Measurements from ENCODE around the gene L3MBTL4. TPM values are rescaled to one million over a fixed set of nuclear protein-coding genes. Genes with fewer than 3 reads are reported as not detected.

The L3MBTL4 gene
- total and polyA plus RNA-seq, 4 donors = 2.3 to 15.0 (median 5.0) TPM

- Histone ChIP-seq H3K36me3 (ENCODE audit: control insufficient read depth in 4 of 4, insufficient read depth in 3 of 4, low read depth in 1 of 4, low read length in 3 of 4) (peaks cover 0 to 10% (median 5%) of the 10 kb centered on the region in 4 donors), H3K27ac (ENCODE audit: low read depth in 1 of 2, low read length in 2 of 2) (no peak overlapping the region), H3K27me3 (ENCODE audit: control insufficient read depth in 4 of 4, insufficient read depth in 4 of 4, low read length in 3 of 4) (no peaks in the 10 kb centered on the region), H3K9ac (ENCODE audit: low read depth in 1 of 2, low read length in 2 of 2) (no peak overlapping the region), H3K9me3 (ENCODE audit: control insufficient read depth in 4 of 4, low read length in 3 of 4) (no peaks in the 10 kb centered on the region), H3K4me3 (ENCODE audit: low read depth in 1 of 3, low read length in 3 of 3) (no peak overlapping the region), H3K4me1 (ENCODE audit: control insufficient read depth in 4 of 4, insufficient read depth in 4 of 4, low read length in 3 of 4) (no peaks in the 10 kb centered on the region)
- TF ChIP-seq HNF4A (conservative IDR thresholded peaks at IDR 0.05) (peak; percentile 71 to 89), RAD21 (IDR thresholded peaks at IDR 0.05) (peak; percentile 40 to 62), RXRA (IDR thresholded peaks at IDR 0.05) (peak; percentile 25 to 45), GABPA (IDR thresholded peaks at IDR 0.05 in 1 of 2, conservative IDR thresholded peaks at IDR 0.05 in 1 of 2) (no peak), JUND (IDR thresholded peaks at IDR 0.05) (no peak), SP1 (IDR thresholded peaks at IDR 0.05) (peak; percentile 47), HNF4G (IDR thresholded peaks at IDR 0.05) (peak; percentile 73)
- no peak for DNase-seq (ENCODE audit: low spot score)
- 31% methylated on average over 4 of the region's 4 CpGs for whole genome bisulfite sequencing
Observed at GRCh38 chr18:5951515-5952091, 463.1 kb downstream of the L3MBTL4 start.

- Histone ChIP-seq H3K27ac (ENCODE audit: low read depth in 1 of 2, low read length in 2 of 2) (no peak overlapping the region), H3K27me3 (ENCODE audit: control insufficient read depth in 4 of 4, insufficient read depth in 4 of 4, low read length in 3 of 4) (no peaks in the 10 kb centered on the region), H3K9ac (ENCODE audit: low read depth in 1 of 2, low read length in 2 of 2) (no peak overlapping the region), H3K4me3 (ENCODE audit: low read depth in 1 of 3, low read length in 3 of 3) (no peak overlapping the region), H3K9me3 (ENCODE audit: control insufficient read depth in 4 of 4, low read length in 3 of 4) (no peaks in the 10 kb centered on the region), H3K4me1 (ENCODE audit: control insufficient read depth in 4 of 4, insufficient read depth in 4 of 4, low read length in 3 of 4) (no peaks in the 10 kb centered on the region), H3K36me3 (ENCODE audit: control insufficient read depth in 4 of 4, insufficient read depth in 3 of 4, low read depth in 1 of 4, low read length in 3 of 4) (no peaks in the 10 kb centered on the region)
- DNase-seq (ENCODE audit: low spot score) = no peak
- WGBS = 0% methylated on average over 1 of the region's 1 CpG
- TF ChIP-seq HNF4A (conservative IDR thresholded peaks at IDR 0.05) (no peak), HNF4G (IDR thresholded peaks at IDR 0.05) (no peak), REST (IDR thresholded peaks at IDR 0.05) (no peak), FOXA2 (IDR thresholded peaks at IDR 0.05) (no peak), EGR1 (IDR thresholded peaks at IDR 0.05; ENCODE audit: low read depth in 2 of 2) (no peak), MAX (IDR thresholded peaks at IDR 0.05) (no peak), NR2F2 (IDR thresholded peaks at IDR 0.05) (no peak), JUND (IDR thresholded peaks at IDR 0.05) (no peak), RAD21 (IDR thresholded peaks at IDR 0.05) (no peak), FOXA1 (IDR thresholded peaks at IDR 0.05) (no peak), ZBTB33 (IDR thresholded peaks at IDR 0.05) (no peak), TAF1 (conservative IDR thresholded peaks at IDR 0.05) (no peak), GABPA (IDR thresholded peaks at IDR 0.05 in 1 of 2, conservative IDR thresholded peaks at IDR 0.05 in 1 of 2) (no peak), SP1 (IDR thresholded peaks at IDR 0.05) (no peak), RXRA (IDR thresholded peaks at IDR 0.05) (no peak), CTCF (IDR thresholded peaks at IDR 0.05; ENCODE audit: low read depth, low read length, missing input control) (no peak), YY1 (IDR thresholded peaks at IDR 0.05) (no peak)
Observed at GRCh38 chr18:5948781-5949180, 465.9 kb downstream of the L3MBTL4 start.

Data from liver (tissue), 9 donors.